ENCODE results near the gene C1orf141.

DNA sequence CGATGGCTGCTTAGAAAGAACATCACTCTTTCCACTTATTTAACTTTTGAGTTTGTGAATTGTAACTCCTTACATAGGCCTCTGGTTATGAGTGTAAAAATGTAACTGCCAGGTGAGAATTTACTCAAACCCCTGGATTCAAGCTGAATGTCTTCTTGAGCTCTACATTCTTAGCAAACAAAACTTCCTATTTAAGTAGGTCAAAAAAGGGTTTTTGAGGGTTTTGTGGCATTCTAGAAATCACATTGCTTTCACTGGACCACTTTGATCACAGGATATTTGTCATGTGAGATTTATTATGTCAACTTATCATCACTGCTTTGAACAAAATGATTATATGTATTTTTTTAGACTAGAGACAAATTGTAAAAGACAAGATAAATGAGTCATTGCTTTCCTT is 37.2 kb upstream of the C1orf141 start:
- TF ChIP-seq, protein P1, sequence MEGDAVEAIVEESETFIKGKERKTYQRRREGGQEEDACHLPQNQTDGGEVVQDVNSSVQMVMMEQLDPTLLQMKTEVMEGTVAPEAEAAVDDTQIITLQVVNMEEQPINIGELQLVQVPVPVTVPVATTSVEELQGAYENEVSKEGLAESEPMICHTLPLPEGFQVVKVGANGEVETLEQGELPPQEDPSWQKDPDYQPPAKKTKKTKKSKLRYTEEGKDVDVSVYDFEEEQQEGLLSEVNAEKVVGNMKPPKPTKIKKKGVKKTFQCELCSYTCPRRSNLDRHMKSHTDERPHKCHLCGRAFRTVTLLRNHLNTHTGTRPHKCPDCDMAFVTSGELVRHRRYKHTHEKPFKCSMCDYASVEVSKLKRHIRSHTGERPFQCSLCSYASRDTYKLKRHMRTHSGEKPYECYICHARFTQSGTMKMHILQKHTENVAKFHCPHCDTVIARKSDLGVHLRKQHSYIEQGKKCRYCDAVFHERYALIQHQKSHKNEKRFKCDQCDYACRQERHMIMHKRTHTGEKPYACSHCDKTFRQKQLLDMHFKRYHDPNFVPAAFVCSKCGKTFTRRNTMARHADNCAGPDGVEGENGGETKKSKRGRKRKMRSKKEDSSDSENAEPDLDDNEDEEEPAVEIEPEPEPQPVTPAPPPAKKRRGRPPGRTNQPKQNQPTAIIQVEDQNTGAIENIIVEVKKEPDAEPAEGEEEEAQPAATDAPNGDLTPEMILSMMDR (IDR thresholded peaks at IDR 0.05), result no peak
- TF ChIP-seq POLR2A (IDR thresholded peaks at IDR 0.05; ENCODE audit: low read depth) (no peak), POLR2AphosphoS5 (IDR thresholded peaks at IDR 0.05) (no peak), EP300 (IDR thresholded peaks at IDR 0.05) (no peak)
